ENCODE data around the gene NEK6.

Gene NEK6

DNA sequence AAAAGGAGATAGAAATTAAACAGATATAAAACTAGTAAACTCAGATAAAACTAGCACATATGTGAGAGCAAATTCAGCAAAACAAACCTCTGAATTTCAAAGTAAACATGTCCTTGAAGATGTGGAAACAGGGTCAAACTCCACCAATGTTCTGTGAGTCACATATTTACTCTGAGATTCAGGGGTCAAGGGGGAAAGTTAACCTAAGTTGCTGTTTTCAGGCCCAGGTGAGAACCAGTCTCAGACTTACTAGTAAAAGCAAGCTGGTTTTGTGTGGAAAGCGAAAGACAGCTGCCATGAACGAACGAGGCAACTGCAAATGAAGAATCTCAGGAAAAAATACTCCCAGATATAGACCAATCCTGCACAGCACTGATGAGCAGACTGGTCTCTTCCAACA lies 128.5 kb downstream of the NEK6 start:
- H3K9me3 ChIP-seq: no peaks in the 10 kb centered on the region
- peaks cover 63% of the 10 kb centered on the region for H3K36me3 ChIP-seq
- no peak for TF ChIP-seq Cebpa-rat (IDR thresholded peaks at IDR 0.05)
- peaks cover 85% of the 10 kb centered on the region for H4K20me1 ChIP-seq
- H3K27ac ChIP-seq: no peak overlapping the region
- H3K4me2 ChIP-seq: no peak overlapping the region
- H3K27me3 ChIP-seq: no peaks in the 10 kb centered on the region
- H3K4me3 ChIP-seq: no peak overlapping the region
- peaks cover 13% of the 10 kb centered on the region for H3K4me1 ChIP-seq
- no peak overlapping the region for H3K9ac ChIP-seq

DNA sequence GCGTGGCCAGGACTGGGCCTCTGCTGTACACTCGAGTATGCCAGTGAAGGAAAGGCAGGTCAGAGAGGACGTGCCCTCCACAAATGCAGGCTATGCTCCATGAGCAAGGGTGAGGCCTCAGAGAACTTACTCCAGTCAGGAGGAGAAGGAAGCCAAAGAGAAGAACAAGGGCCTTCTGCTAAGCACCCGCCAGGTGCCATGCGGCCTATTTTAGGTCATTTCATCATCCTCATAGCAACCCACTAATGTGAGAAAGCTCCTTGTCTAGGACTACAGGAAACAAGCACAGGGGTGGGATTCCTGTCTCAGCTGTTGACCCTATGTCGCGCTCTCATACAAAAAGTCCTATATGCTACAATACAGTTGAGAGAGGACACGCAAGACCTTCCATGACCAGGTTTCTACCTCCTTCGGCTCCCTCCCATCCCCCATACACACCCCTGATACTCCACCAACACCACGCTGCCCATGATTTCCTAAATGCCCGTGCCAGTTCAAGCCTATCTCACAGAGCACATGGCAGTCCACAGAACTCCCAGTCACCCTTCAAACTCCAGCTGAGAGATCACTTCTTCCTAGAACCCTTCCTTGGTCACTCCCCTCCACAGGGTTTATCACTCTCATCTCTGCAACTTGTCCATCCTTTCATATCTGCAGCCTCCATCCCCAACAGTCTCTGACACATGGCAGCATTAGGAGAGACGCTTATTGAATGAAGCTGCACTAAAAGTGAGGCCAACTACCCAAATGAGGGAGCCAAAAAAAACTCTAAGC lies 130.7 kb downstream of the NEK6 start:
- H3K4me1 ChIP-seq: peaks cover 13% of the 10 kb centered on the region
- H3K4me3 ChIP-seq: no peak overlapping the region
- peak overlapping the region; percentile 17; the same call in 1 of the 2 replicates for H3K4me2 ChIP-seq
- H3K27me3 ChIP-seq: no peaks in the 10 kb centered on the region
- H3K9ac ChIP-seq: no peak overlapping the region
- H3K36me3 ChIP-seq: peaks cover 56% of the 10 kb centered on the region
- H4K20me1 ChIP-seq: peaks cover 100% of the 10 kb centered on the region
- no peak for TF ChIP-seq Cebpa-rat (IDR thresholded peaks at IDR 0.05)
- no peaks in the 10 kb centered on the region for H3K9me3 ChIP-seq
- no peak overlapping the region for H3K27ac ChIP-seq

DNA sequence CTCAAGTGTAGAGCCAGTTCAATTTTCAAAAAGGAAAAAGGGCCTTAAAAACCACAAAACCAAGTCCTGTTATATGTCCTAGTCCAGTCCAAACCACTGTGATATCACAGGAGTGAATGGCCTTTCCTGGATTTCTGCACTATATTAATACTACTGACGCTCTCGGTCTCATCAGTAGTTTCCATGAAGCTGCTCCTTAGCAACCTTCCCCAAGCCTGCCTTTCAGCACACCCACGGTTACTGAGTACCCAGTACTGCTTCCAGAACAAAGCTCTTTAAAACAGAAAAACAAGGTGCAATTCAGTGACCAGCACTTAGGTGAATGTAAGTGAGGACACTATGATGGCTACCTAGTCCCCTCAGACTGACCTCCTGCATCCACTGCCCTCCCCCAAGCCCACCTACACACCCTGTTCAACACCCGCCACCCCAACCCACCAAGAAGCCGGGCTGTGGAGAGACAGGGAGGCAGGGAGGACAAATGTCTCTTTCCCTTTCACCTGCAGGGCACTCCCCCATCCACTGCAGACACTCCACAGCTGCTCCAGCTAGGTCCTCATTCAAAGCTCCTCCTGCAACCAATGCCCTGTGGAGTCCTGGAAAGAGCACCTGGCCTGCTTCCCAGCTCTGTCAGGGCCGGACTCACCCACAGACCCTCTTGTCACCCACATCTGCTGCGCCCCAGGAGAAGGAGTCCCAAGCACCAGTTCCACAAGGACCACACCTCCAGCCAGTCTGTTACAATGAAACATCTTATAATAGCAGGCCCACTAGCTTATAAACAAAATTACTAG lies 131.6 kb downstream of the NEK6 start:
- no peaks in the 10 kb centered on the region for H3K27me3 ChIP-seq
- no peak overlapping the region for H3K9ac ChIP-seq
- H3K4me2 ChIP-seq: no peak overlapping the region
- H3K9me3 ChIP-seq: no peaks in the 10 kb centered on the region
- no peak for TF ChIP-seq Cebpa-rat (IDR thresholded peaks at IDR 0.05)
- H3K4me3 ChIP-seq: no peak overlapping the region
- H3K27ac ChIP-seq: no peak overlapping the region
- H4K20me1 ChIP-seq: peaks cover 100% of the 10 kb centered on the region
- H3K36me3 ChIP-seq: peaks cover 55% of the 10 kb centered on the region
- H3K4me1 ChIP-seq: peaks cover 13% of the 10 kb centered on the region

DNA sequence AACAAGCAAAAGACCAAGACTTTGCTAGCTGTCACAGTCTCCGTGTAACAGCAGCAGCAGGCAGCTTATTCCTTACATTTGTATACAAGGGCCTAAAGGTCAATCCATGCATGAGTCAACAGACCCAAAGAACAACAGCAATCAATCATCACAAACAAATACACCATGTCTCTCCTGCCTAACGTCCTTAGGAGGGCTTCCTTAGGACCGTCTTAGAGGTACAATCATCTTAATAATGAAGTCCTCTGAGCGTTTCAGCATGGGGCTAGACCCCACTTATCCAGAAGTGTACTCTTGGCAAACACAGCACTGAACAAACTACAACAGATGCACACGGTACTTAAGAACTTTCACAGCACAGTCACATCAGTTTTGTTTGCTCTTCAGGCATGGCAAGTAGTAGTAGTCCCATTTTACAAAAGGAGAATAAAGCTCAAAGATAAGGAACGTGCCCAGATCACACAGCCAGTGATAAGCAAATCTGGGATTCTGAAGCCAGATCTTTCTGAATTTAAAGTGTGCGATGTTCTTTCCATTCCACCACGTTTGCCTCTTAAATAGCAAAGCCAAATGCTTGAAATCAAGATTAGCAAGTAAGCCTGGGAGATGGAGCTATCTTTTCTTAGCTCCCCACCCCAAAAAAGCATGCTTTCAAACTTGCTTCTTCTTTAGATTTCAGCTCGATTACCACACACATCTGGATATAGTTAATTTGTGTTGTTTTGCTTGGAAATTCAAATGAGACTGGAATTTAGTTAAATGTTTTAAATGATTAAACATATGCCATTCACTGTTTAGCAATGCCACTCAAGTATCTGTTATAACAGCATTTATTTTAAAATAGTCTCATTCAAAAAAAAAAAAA lies 133.3 kb downstream of the NEK6 start:
- Histone ChIP-seq H3K36me3 (peaks cover 56% of the 10 kb centered on the region), H3K4me3 (no peak overlapping the region), H3K27me3 (no peaks in the 10 kb centered on the region), H3K4me1 (peaks cover 13% of the 10 kb centered on the region), H3K9me3 (no peaks in the 10 kb centered on the region), H3K27ac (no peak overlapping the region), H3K9ac (no peak overlapping the region), H4K20me1 (peaks cover 100% of the 10 kb centered on the region), H3K4me2 (no peak overlapping the region)
- no peak for TF ChIP-seq Cebpa-rat (IDR thresholded peaks at IDR 0.05)

DNA sequence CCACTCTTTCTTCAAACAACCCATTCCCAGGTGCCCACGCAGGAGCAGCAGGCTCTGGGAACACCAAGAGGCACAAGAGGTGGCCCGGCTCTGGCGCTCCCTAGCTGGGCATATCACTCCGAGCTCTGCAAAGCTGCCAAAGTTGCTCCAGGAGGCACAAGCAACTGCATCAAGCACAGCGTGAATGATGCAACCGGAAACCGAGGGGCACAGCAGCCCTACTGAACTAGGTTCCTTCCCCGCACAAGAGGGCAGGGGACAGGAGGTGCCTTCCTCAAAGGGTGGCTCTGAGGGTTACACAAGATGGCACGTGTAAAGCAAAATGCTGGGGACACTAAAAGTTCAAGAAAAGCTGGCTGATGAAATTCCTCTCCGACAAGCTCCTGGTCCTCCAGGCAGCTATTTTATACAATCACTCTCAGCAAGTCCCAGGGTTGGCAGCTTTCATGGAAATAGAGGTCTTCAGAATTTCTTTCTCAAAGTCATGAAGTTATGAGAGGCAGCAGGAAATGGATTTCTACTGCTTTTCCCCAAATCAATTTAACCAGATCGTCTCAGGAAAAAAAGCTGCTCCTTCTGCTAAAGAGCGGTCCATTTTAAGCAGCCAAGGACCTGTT lies 134.6 kb downstream of the NEK6 start:
- peaks cover 100% of the 10 kb centered on the region for H4K20me1 ChIP-seq
- TF ChIP-seq Cebpa-rat (IDR thresholded peaks at IDR 0.05): no peak
- H3K4me3 ChIP-seq: no peak overlapping the region
- H3K9ac ChIP-seq: no peak overlapping the region
- no peak overlapping the region for H3K4me2 ChIP-seq
- no peak overlapping the region for H3K27ac ChIP-seq
- H3K27me3 ChIP-seq: no peaks in the 10 kb centered on the region
- H3K4me1 ChIP-seq: peaks cover 13% of the 10 kb centered on the region
- H3K9me3 ChIP-seq: no peaks in the 10 kb centered on the region
- H3K36me3 ChIP-seq: peaks cover 62% of the 10 kb centered on the region

DNA sequence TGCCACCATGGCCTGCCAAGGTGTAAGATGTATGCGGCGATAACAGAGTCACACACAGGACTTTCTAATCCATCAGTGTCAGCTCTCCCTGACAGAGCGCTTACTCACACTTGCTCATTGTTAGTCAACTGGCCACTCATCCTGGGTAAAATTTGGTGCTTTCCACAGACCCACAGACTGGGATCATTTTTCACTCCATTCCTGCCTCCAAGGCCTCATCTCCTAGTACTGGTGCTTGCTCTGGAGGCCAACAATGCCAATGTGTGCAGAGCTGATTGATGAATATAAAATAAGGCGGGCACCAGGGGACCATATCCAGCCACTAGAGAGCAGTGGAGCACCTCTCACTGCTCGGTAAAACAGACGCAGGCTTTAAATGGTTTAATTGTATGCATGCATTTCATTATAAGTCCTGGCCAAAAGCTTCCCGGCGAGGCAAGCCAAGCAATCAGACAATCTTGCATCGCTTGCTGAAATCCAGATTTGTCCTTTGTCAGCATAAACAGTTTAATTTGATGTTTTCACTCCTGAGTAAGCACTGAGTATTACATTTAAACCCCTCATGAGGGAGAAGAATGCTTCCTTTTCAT lies 135.2 kb downstream of the NEK6 start:
- H4K20me1 ChIP-seq: peaks cover 100% of the 10 kb centered on the region
- TF ChIP-seq Cebpa-rat (IDR thresholded peaks at IDR 0.05): no peak
- no peaks in the 10 kb centered on the region for H3K9me3 ChIP-seq
- H3K27ac ChIP-seq: no peak overlapping the region
- peaks cover 68% of the 10 kb centered on the region for H3K36me3 ChIP-seq
- no peaks in the 10 kb centered on the region for H3K27me3 ChIP-seq
- H3K4me3 ChIP-seq: no peak overlapping the region
- H3K9ac ChIP-seq: no peak overlapping the region
- peaks cover 12% of the 10 kb centered on the region for H3K4me1 ChIP-seq
- no peak overlapping the region for H3K4me2 ChIP-seq

DNA sequence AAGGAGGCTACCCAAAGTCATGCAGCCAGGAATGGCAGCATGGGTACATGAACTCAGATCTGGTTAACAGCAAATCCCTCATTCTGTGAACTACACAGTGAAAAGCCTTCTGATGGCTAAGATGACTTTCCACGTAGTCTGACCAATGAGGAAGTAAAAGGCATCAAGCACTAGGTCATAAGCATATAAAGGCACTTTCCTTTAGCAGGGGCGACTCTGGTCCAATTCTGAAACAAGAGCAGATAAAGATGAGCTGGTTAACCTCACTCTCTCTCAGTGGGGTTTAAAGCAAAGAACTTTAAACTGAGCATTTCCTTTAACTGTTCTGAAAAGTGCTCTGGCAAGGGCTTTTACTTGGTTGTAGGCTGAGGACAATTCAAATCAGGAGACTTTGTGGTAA lies 136.4 kb downstream of the NEK6 start:
- Histone ChIP-seq H3K36me3 (peaks cover 72% of the 10 kb centered on the region), H3K27me3 (no peaks in the 10 kb centered on the region), H3K4me3 (no peak overlapping the region), H4K20me1 (peaks cover 100% of the 10 kb centered on the region), H3K9me3 (no peaks in the 10 kb centered on the region), H3K27ac (no peak overlapping the region), H3K4me1 (peaks cover under 1% of the 10 kb centered on the region; the same call in 1 of the 2 replicates), H3K4me2 (no peak overlapping the region), H3K9ac (no peak overlapping the region)
- no peak for TF ChIP-seq Cebpa-rat (IDR thresholded peaks at IDR 0.05)

DNA sequence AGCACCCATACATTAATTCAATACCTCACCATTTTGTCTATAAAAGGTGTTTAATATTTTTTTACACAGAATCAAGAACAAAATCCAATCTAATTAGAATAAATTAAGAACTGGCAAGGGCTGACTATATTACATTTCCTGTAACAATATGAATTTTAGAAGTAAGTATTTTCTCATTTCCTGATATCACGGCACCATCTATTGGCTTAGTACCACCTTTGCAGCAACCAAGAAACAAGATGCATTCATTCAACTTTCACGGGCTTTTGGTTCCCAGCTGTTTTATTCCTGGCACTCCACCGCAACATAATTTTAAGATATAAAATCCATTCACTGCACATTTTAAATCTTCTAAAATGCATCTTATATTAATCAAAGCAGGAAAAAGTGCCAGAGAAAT lies 136.8 kb downstream of the NEK6 start:
- no peak overlapping the region for H3K4me2 ChIP-seq
- no peak overlapping the region for H3K27ac ChIP-seq
- H3K4me1 ChIP-seq: peaks cover 4% of the 10 kb centered on the region; the same call in 1 of the 2 replicates
- H3K27me3 ChIP-seq: no peaks in the 10 kb centered on the region
- H4K20me1 ChIP-seq: peaks cover 100% of the 10 kb centered on the region
- H3K36me3 ChIP-seq: peaks cover 74% of the 10 kb centered on the region
- no peak for TF ChIP-seq Cebpa-rat (IDR thresholded peaks at IDR 0.05)
- H3K4me3 ChIP-seq: no peak overlapping the region
- H3K9ac ChIP-seq: no peak overlapping the region
- no peaks in the 10 kb centered on the region for H3K9me3 ChIP-seq

DNA sequence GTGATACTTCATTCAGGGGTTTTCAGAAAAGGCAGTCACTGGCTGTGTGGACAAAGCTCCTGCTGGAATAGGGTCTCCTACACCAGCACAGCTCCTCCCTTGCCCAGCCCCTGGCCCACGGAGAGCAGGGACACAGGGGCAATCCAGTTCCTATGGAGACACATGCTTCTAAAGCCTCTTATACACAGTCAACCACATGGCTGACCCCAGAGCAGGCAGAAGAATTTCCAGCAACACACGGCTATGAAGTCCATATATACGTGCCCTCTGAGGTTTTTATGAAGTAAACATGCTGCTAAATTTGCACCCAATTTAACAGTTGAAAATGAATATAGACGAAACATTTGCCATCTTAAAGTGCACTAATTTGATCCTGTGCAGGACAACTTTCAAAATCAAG lies 138.1 kb downstream of the NEK6 start:
- peaks cover 100% of the 10 kb centered on the region for H4K20me1 ChIP-seq

More for the DNA sequence above, 138.1 kb downstream of the NEK6 start:
- no peak for TF ChIP-seq Cebpa-rat (IDR thresholded peaks at IDR 0.05)
- Histone ChIP-seq H3K27me3 (no peaks in the 10 kb centered on the region), H3K9ac (0 out of 2 replicates have a peak overlapping the region, but pooled peaks have one; percentile 43), H3K4me2 (no peak overlapping the region), H3K9me3 (no peaks in the 10 kb centered on the region), H3K27ac (no peak overlapping the region), H3K4me1 (peaks cover 14% of the 10 kb centered on the region), H3K36me3 (peaks cover 85% of the 10 kb centered on the region), H3K4me3 (no peak overlapping the region)
